Ectodermal cell (in vitro differentiated cells): ENCODE measurements around the gene PIK3AP1.
"Not testable (repeated sequence)": the region's sequence is repeated elsewhere in the genome, so short reads cannot be mapped to it uniquely, and the experiment has no call there.

Source experiments
- H3K27ac ChIP-seq: 2 replicates; pipeline ENCODE4 v1.7.0; 2013; ENCODE audit warnings: mild to moderate bottlenecking, low read depth, low read length; ENCODE audit not compliant: insufficient read depth, poor library complexity, severe bottlenecking
- H3K27me3 ChIP-seq: 2 replicates; pipeline ENCODE4 v1.7.0; 2013; ENCODE audit warnings: mild to moderate bottlenecking, low read length; ENCODE audit not compliant: insufficient read depth, control insufficient read depth, poor library complexity, severe bottlenecking
- H3K36me3 ChIP-seq: one replicate; pipeline ENCODE4 v1.7.0; 2013; ENCODE audit warnings: low read length; ENCODE audit not compliant: control insufficient read depth, insufficient read depth
- H3K4me1 ChIP-seq: one replicate; pipeline ENCODE4 v1.7.0; 2013; ENCODE audit warnings: low read length; ENCODE audit not compliant: control insufficient read depth, insufficient read depth
- H3K4me3 ChIP-seq: 2 replicates; pipeline ENCODE4 v1.7.0; 2013; ENCODE audit warnings: low read depth, low read length, control low read depth; ENCODE audit not compliant: insufficient read depth
- H3K9me3 ChIP-seq: 2 replicates; pipeline ENCODE4 v1.7.0; 2013; ENCODE audit warnings: mild to moderate bottlenecking, low read length, moderate library complexity; ENCODE audit not compliant: control insufficient read depth
- WGBS, 2 experiments: methylation state at CpG; one replicate each; pipeline ENCODE4 v1.1.7; 2013; ENCODE audit warnings: missing lambda C conversion rate in 2 of 2; 5-methylcytosine and 5-hydroxymethylcytosine counted together

PIK3AP1 gene

GRCh38 chr10:96687317-96688012 lies 32.8 kb downstream of the PIK3AP1 start:
- WGBS, 2 experiments, result 91 to 96% methylated on average over 8 of the region's 8 CpGs
- no peaks in the 10 kb centered on the region for H3K36me3 ChIP-seq

GRCh38 chr10:96686514-96686913 lies 33.8 kb downstream of the PIK3AP1 start:
- no peak overlapping the region for H3K27ac ChIP-seq
- H3K9me3 ChIP-seq, result no peaks in the 10 kb centered on the region
- no peaks in the 10 kb centered on the region for H3K27me3 ChIP-seq
- H3K4me1 ChIP-seq, result no peaks in the 10 kb centered on the region
- no peaks in the 10 kb centered on the region for H3K36me3 ChIP-seq
- WGBS, 2 experiments, result 94 to 95% methylated on average over 7 of the region's 7 CpGs
- no peak overlapping the region for H3K4me3 ChIP-seq

More at GRCh38 chr10:96687317-96688012, 32.8 kb downstream of the PIK3AP1 start:
- Histone ChIP-seq H3K9me3 (no peaks in the 10 kb centered on the region), H3K4me3 (no peak overlapping the region), H3K4me1 (no peaks in the 10 kb centered on the region), H3K27ac (no peak overlapping the region), H3K27me3 (no peaks in the 10 kb centered on the region)

- Histone ChIP-seq H3K27me3 (no peaks in the 10 kb centered on the region), H3K9me3 (no peaks in the 10 kb centered on the region), H3K27ac (no peak overlapping the region), H3K4me3 (no peak overlapping the region), H3K36me3 (no peaks in the 10 kb centered on the region), H3K4me1 (no peaks in the 10 kb centered on the region)
- 89 to 95% methylated on average over 2 to 3 of the region's 3 CpGs for WGBS, 2 experiments
Measured at GRCh38 chr10:96685306-96685705, 35.0 kb downstream of the PIK3AP1 start.

- H3K36me3 ChIP-seq, result no peaks in the 10 kb centered on the region
- H3K27me3 ChIP-seq, result no peaks in the 10 kb centered on the region
- 94 to 100% methylated on average over 2 of the region's 4 CpGs for WGBS, 2 experiments
- H3K4me1 ChIP-seq, result no peaks in the 10 kb centered on the region
- H3K27ac ChIP-seq, result no peak overlapping the region
- no peak overlapping the region for H3K4me3 ChIP-seq
- H3K9me3 ChIP-seq, result no peaks in the 10 kb centered on the region
Measured at GRCh38 chr10:96684826-96685225, 35.5 kb downstream of the PIK3AP1 start.

GRCh38 chr10:96683710-96684109 lies 36.6 kb downstream of the PIK3AP1 start:
- Histone ChIP-seq H3K4me1 (no peaks in the 10 kb centered on the region), H3K4me3 (no peak overlapping the region), H3K27ac (no peak overlapping the region), H3K36me3 (no peaks in the 10 kb centered on the region), H3K9me3 (no peaks in the 10 kb centered on the region), H3K27me3 (no peaks in the 10 kb centered on the region)
- WGBS, 2 experiments, result 88 to 97% methylated on average over 2 of the region's 2 CpGs

GRCh38 chr10:96683065-96683464 lies 37.2 kb downstream of the PIK3AP1 start:
- H3K27me3 ChIP-seq, result no peaks in the 10 kb centered on the region
- H3K36me3 ChIP-seq, result no peaks in the 10 kb centered on the region
- 96 to 100% methylated on average over 2 of the region's 2 CpGs for WGBS, 2 experiments
- H3K4me3 ChIP-seq, result no peak overlapping the region
- H3K4me1 ChIP-seq, result no peaks in the 10 kb centered on the region
- no peak overlapping the region for H3K27ac ChIP-seq
- H3K9me3 ChIP-seq, result no peaks in the 10 kb centered on the region

GRCh38 chr10:96681524-96681923 lies 38.8 kb downstream of the PIK3AP1 start:
- 90 to 96% methylated on average over 3 of the region's 3 CpGs for WGBS, 2 experiments
- H3K4me1 ChIP-seq, result no peaks in the 10 kb centered on the region

GRCh38 chr10:96680463-96680862 lies 39.9 kb downstream of the PIK3AP1 start:
- not testable (repeated sequence) for H3K9me3 ChIP-seq, H3K4me1 ChIP-seq, H3K36me3 ChIP-seq, H3K27me3 ChIP-seq, H3K4me3 ChIP-seq, H3K27ac ChIP-seq
- whole genome bisulfite sequencing, 2 experiments, result 100% methylated on average over 1 of the region's 1 CpG

More at GRCh38 chr10:96681524-96681923, 38.8 kb downstream of the PIK3AP1 start:
- H3K4me3 ChIP-seq, result no peak overlapping the region
- H3K9me3 ChIP-seq, result no peaks in the 10 kb centered on the region
- H3K36me3 ChIP-seq, result no peaks in the 10 kb centered on the region
- H3K27me3 ChIP-seq, result no peaks in the 10 kb centered on the region
- no peak overlapping the region for H3K27ac ChIP-seq

- WGBS, 2 experiments, result 80 to 83% methylated on average over 1 of the region's 1 CpG
- Histone ChIP-seq H3K27me3 (no peaks in the 10 kb centered on the region), H3K36me3 (no peaks in the 10 kb centered on the region), H3K4me1 (no peaks in the 10 kb centered on the region), H3K9me3 (no peaks in the 10 kb centered on the region), H3K27ac (no peak overlapping the region), H3K4me3 (no peak overlapping the region)
Measured at GRCh38 chr10:96678725-96679124, 41.6 kb downstream of the PIK3AP1 start.

GRCh38 chr10:96676272-96677112 lies 43.8 kb downstream of the PIK3AP1 start:
- no peaks in the 10 kb centered on the region for H3K4me1 ChIP-seq
- no peak overlapping the region for H3K27ac ChIP-seq
- no peaks in the 10 kb centered on the region for H3K27me3 ChIP-seq
- 87 to 88% methylated on average over 9 to 10 of the region's 10 CpGs for WGBS, 2 experiments
- H3K9me3 ChIP-seq, result no peaks in the 10 kb centered on the region
- H3K4me3 ChIP-seq, result no peak overlapping the region
- no peaks in the 10 kb centered on the region for H3K36me3 ChIP-seq
